ENCODE results near the gene RNH1. TPM values are rescaled to one million over a fixed set of nuclear protein-coding genes. Genes with fewer than 3 reads are reported as not detected.

RNH1 gene
- total RNA-seq, 4 donors from 2014 or later, result 378 to 392 (median 383) TPM

GRCh38 chr11:474914-475506, 32.0 kb downstream of the RNH1 start:
- WGBS, result 97% methylated on average over 48 of the region's 48 CpGs

GRCh38 chr11:473962-474785, 32.9 kb downstream of the RNH1 start:
- H3K36me3 ChIP-seq, result no peaks in the 10 kb centered on the region
- H3K4me1 ChIP-seq, result peaks cover 14% of the 10 kb centered on the region
- H3K4me3 ChIP-seq, result no peak overlapping the region
- H3K27ac ChIP-seq, result no peak overlapping the region
- TF ChIP-seq EP300 (IDR thresholded peaks at IDR 0.05), result no peak
- TF ChIP-seq POLR2A (IDR thresholded peaks at IDR 0.05), result no peak
- TF ChIP-seq, protein P1, sequence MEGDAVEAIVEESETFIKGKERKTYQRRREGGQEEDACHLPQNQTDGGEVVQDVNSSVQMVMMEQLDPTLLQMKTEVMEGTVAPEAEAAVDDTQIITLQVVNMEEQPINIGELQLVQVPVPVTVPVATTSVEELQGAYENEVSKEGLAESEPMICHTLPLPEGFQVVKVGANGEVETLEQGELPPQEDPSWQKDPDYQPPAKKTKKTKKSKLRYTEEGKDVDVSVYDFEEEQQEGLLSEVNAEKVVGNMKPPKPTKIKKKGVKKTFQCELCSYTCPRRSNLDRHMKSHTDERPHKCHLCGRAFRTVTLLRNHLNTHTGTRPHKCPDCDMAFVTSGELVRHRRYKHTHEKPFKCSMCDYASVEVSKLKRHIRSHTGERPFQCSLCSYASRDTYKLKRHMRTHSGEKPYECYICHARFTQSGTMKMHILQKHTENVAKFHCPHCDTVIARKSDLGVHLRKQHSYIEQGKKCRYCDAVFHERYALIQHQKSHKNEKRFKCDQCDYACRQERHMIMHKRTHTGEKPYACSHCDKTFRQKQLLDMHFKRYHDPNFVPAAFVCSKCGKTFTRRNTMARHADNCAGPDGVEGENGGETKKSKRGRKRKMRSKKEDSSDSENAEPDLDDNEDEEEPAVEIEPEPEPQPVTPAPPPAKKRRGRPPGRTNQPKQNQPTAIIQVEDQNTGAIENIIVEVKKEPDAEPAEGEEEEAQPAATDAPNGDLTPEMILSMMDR (IDR thresholded peaks at IDR 0.05), result no peak
- no peak for TF ChIP-seq POLR2AphosphoS5 (IDR thresholded peaks at IDR 0.05)
- DNase-seq (ENCODE audit: low spot score in 2 of 2), result no peak
- WGBS, result 90% methylated on average over 19 of the region's 22 CpGs
- no peaks in the 10 kb centered on the region for H3K9me3 ChIP-seq
- no peaks in the 10 kb centered on the region for H3K27me3 ChIP-seq

More at GRCh38 chr11:474914-475506, 32.0 kb downstream of the RNH1 start:
- Histone ChIP-seq H3K4me3 (no peak overlapping the region), H3K27me3 (no peaks in the 10 kb centered on the region), H3K9me3 (no peaks in the 10 kb centered on the region), H3K4me1 (peaks cover 6% of the 10 kb centered on the region), H3K27ac (no peak overlapping the region), H3K36me3 (no peaks in the 10 kb centered on the region)
- DNase-seq (ENCODE audit: low spot score in 2 of 2), result no peak
- TF ChIP-seq, protein P1 (IDR thresholded peaks at IDR 0.05), result no peak
- TF ChIP-seq EP300 (IDR thresholded peaks at IDR 0.05) (no peak), POLR2AphosphoS5 (IDR thresholded peaks at IDR 0.05) (no peak), POLR2A (IDR thresholded peaks at IDR 0.05) (no peak)

DNA sequence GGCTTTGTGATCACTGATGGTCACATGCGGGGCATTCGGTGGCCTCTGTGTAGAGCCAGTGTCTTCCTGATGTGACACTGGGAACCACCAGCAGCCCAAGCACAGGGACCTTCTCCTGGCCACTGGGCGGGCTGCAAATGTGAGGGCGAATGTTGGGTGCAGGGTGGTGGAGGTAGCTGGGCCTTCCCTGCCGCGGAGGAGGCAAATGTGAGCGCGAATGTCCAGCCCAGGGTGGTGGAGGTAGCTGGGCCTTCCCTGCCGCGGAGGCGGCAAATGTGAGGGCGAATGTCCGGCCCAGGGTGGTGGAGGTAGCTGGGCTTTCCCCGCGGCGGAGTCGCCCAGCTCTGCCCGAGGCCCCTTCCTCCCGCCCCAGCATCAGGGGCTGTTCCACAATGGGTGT, 33.6 kb downstream of the RNH1 start:
- no peaks in the 10 kb centered on the region for H3K27me3 ChIP-seq
- no peak overlapping the region for H3K27ac ChIP-seq
- H3K4me1 ChIP-seq, result peaks cover 14% of the 10 kb centered on the region
- DNase-seq (ENCODE audit: low spot score in 2 of 2), result no peak
- WGBS, result 95% methylated on average over 19 of the region's 19 CpGs
- no peaks in the 10 kb centered on the region for H3K9me3 ChIP-seq
- no peaks in the 10 kb centered on the region for H3K36me3 ChIP-seq
- no peak overlapping the region for H3K4me3 ChIP-seq
- TF ChIP-seq POLR2AphosphoS5 (IDR thresholded peaks at IDR 0.05) (no peak), POLR2A (IDR thresholded peaks at IDR 0.05) (no peak), EP300 (IDR thresholded peaks at IDR 0.05) (no peak)
- TF ChIP-seq, protein P1 (IDR thresholded peaks at IDR 0.05), result no peak

- DNase-seq (ENCODE audit: low spot score in 2 of 2), result no peak
- no peaks in the 10 kb centered on the region for H3K36me3 ChIP-seq
- no peaks in the 10 kb centered on the region for H3K27me3 ChIP-seq
- no peak overlapping the region for H3K27ac ChIP-seq
- 93% methylated on average over 24 of the region's 28 CpGs for WGBS
- H3K9me3 ChIP-seq, result no peaks in the 10 kb centered on the region
- no peak overlapping the region for H3K4me3 ChIP-seq
- H3K4me1 ChIP-seq, result peaks cover 14% of the 10 kb centered on the region
- TF ChIP-seq, protein P1 (IDR thresholded peaks at IDR 0.05), result no peak
- TF ChIP-seq EP300 (IDR thresholded peaks at IDR 0.05) (no peak), POLR2A (IDR thresholded peaks at IDR 0.05) (no peak), POLR2AphosphoS5 (IDR thresholded peaks at IDR 0.05) (no peak)
These were observed 34.2 kb downstream of the RNH1 start for GRCh38 chr11:472816-473215.

DNA sequence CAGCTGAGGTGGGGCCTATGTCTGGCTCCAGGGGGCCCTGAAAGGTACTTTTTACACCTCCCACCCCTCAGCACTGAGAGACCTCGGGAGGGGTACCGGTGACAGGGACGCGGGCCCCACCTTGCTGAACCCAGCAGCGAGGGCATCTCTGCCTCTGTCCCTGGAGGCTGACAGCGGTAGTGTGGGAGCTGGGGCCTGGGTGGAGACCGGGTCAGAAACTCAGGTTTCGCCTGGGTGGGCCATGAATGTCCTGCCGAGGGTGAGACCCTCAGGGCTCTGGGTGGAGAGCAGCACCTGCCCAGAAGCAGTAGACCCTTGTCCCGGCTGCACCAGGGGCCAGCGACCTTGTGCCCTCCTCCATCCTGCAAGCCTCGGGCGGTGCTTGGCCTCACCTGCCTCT, 34.8 kb downstream of the RNH1 start:
- DNase-seq (ENCODE audit: low spot score in 2 of 2), result no peak
- Histone ChIP-seq H3K9me3 (no peaks in the 10 kb centered on the region), H3K27me3 (no peaks in the 10 kb centered on the region), H3K4me1 (peaks cover 14% of the 10 kb centered on the region), H3K27ac (no peak overlapping the region), H3K4me3 (no peak overlapping the region), H3K36me3 (no peaks in the 10 kb centered on the region)
- TF ChIP-seq, protein P1 (IDR thresholded peaks at IDR 0.05), result no peak
- no peak for TF ChIP-seq POLR2AphosphoS5 (IDR thresholded peaks at IDR 0.05)
- no peak for TF ChIP-seq EP300 (IDR thresholded peaks at IDR 0.05)
- TF ChIP-seq POLR2A (IDR thresholded peaks at IDR 0.05), result no peak
- 100% methylated on average over 1 of the region's 13 CpGs for WGBS
